Naive thymus-derived CD8-positive, alpha-beta T cell (primary cell): ENCODE measurements around the gene ERO1B. TPM values are rescaled to one million over a fixed set of nuclear protein-coding genes. Genes with fewer than 3 reads are reported as not detected.
"Not testable (repeated sequence)": the region's sequence is repeated elsewhere in the genome, so short reads cannot be mapped to it uniquely, and the experiment has no call there.

Source experiments
- ATAC-seq, 2 donors: fragments of 150-1000 bp; cut with Tn5 transposase in 1 of 2; sonication (Bioruptor Pico), chemical (Tn5 transposase) in 1 of 2; 1 replicate in 1 of 2; 2 replicates in 1 of 2; pipeline ENCODE4 v1.10.0; 2021; ENCODE audit warnings: mild to moderate bottlenecking in 2 of 2, moderate library complexity in 2 of 2
- POLR2A ChIA-PET: fragments of 350-600 bp; sonication (Branson Sonifier 250); formaldehyde crosslinking; loops from one replicate; lab custom pipeline; 2021; ENCODE audit warnings: antibody characterized with exemption; lab: Charles Lee
- DNase-seq, 10 donors: peaks; one replicate each; pipeline versions ENCODE4 v3.0.0 to v3.0.0-alpha.2; 2020 to 2022
- H3K27ac Mint-ChIP-seq, 10 donors: one replicate each; pipeline ENCODE4 v1.8.0; 2020 to 2022; ENCODE audit warnings: mild to moderate bottlenecking in 10 of 10, mixed read lengths in 10 of 10, moderate library complexity in 4 of 10, inconsistent platforms in 1 of 10
- H3K27me3 Mint-ChIP-seq, 5 donors: one replicate each; pipeline ENCODE4 v1.8.0; 2021 to 2022; ENCODE audit warnings: mixed read lengths in 5 of 5
- H3K36me3 Mint-ChIP-seq, 3 donors: one replicate each; pipeline ENCODE4 v1.8.0; 2020 to 2022; ENCODE audit warnings: mixed read lengths in 3 of 3, mild to moderate bottlenecking in 2 of 3, inconsistent platforms in 1 of 3
- H3K4me1 Mint-ChIP-seq, 4 donors: one replicate each; pipeline ENCODE4 v1.8.0; 2021 to 2022; ENCODE audit warnings: mixed read lengths in 4 of 4
- H3K4me3 Mint-ChIP-seq, 10 donors: one replicate each; pipeline ENCODE4 v1.8.0; 2020 to 2022; ENCODE audit warnings: mild to moderate bottlenecking in 10 of 10, mixed read lengths in 10 of 10, moderate library complexity in 6 of 10, inconsistent platforms in 1 of 10
- H3K9me3 Mint-ChIP-seq, 9 donors: one replicate each; pipeline ENCODE4 v1.8.0; 2020 to 2022; ENCODE audit warnings: mixed read lengths in 9 of 9, mild to moderate bottlenecking in 3 of 9, inconsistent platforms in 1 of 9, moderate library complexity in 1 of 9
- polyA plus RNA-seq, 3 donors: library from polyadenylated mRNA; unstranded; fragments of 300-500 nt; fragmentation: Illumina TruSeq; gene quantifications; one replicate each; pipeline ENCODE4 v1.2.3, GENCODE V29; 2021
- total RNA-seq, 8 experiments: library from RNA in 2 of 8; stranded (reverse) in 2 of 8; gene quantifications; one replicate each; pipeline ENCODE4 v1.2.3 and lab custom pipeline; 2021 to 2026

The ERO1B gene, protein sequence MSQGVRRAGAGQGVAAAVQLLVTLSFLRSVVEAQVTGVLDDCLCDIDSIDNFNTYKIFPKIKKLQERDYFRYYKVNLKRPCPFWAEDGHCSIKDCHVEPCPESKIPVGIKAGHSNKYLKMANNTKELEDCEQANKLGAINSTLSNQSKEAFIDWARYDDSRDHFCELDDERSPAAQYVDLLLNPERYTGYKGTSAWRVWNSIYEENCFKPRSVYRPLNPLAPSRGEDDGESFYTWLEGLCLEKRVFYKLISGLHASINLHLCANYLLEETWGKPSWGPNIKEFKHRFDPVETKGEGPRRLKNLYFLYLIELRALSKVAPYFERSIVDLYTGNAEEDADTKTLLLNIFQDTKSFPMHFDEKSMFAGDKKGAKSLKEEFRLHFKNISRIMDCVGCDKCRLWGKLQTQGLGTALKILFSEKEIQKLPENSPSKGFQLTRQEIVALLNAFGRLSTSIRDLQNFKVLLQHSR
- total RNA-seq (10 to 100 TPM; 21.2 to 25.3 TPM), polyA plus RNA-seq (1 to 10 TPM; 1.9 to 3.2 (median 2.3) TPM), total RNA-seq (lab: John Stamatoyannopoulos, UW) (8.3 to 38.8 (median 34.2) reads per million in 6 experiments)

GRCh38 chr1:236281654-236282424 is at the start of gene ERO1B:
Gene ERO1B, minus strand, starts transcription at chr1:236281958. Its CDS starts 175 bp downstream, at chr1:236281783.
- Mint-ChIP-seq H3K27ac (peak within 1 kb of the TSS; percentile 15 to 97 (median 94)), H3K9me3 (no peaks in the 10 kb centered on the region), H3K27me3 (no peaks in the 10 kb centered on the region), H3K4me1 (peaks cover 21 to 59% (median 50%) of the 10 kb centered on the region in 4 donors), H3K36me3 (no peaks in the 10 kb centered on the region), H3K4me3 (peak within 1 kb of the TSS; percentile 87 to 98 (median 96))
- peak; percentile 93 to 94 for ATAC-seq
- DNase-seq: peak; percentile 93 to 99 (median 97)
- POLR2A ChIA-PET: interaction anchor here (0.5 to 1.7 kb wide), 4 partner anchors 12 to 644 kb away, joined by 3 to 5 read pairs (median 4); no protein-coding TSS in a partner anchor

DNA sequence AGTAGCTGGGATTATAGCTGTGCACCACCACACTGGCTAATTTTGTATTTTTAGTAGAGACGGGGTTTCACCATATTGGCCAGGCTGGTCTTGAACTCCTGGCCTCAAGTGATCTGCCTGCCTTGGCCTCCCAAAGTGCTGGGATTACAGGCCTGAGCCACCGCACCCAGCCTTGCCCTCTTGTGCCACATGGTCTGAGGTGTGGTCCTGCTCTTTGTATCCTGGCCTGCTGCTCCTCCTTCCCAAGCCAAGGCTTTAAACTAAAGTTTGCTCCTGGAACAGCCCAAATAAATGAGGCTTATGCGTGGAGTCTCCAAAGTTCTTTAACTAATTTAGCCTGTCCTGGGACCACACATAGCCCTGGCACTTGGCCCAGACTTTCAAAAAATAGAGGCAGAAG is 49.7 kb upstream of the ERO1B start:
- H3K27me3 Mint-ChIP-seq, ATAC-seq, H3K36me3 Mint-ChIP-seq, H3K9me3 Mint-ChIP-seq, H3K4me1 Mint-ChIP-seq, POLR2A ChIA-PET, DNase-seq, H3K27ac Mint-ChIP-seq, H3K4me3 Mint-ChIP-seq: not testable (repeated sequence)

DNA sequence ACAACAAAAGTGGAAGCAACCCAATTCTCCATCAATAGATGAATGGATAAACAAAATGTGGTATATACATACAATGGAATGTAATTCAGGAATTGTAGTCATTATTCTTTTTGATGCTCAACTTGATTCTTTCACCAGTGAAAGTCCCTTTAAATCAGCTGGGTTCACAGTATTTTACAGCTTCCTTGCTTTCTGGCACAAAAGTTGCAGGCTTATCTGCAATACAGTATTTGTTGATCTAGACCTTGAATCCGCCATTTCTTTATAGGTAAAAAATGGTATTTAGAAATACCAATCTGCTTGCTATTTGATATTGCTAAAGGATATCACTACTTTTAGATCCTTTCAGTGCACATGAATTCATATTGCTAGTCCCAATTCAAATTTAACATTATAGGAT is 44.7 kb upstream of the ERO1B start:
- ATAC-seq: no peak
- Mint-ChIP-seq H3K27me3 (peaks cover 0 to 10% (median 1%) of the 10 kb centered on the region in 5 donors), H3K27ac (no peak overlapping the region), H3K4me3 (no peak overlapping the region), H3K4me1 (no peaks in the 10 kb centered on the region), H3K9me3 (peaks cover 9 to 30% (median 27%) of the 10 kb centered on the region in 9 donors), H3K36me3 (peaks cover 0 to 28% (median 15%) of the 10 kb centered on the region in 3 donors)
- POLR2A ChIA-PET: no interaction called here
- no peak for DNase-seq

GRCh38 chr1:236325567-236325966 is 43.8 kb upstream of the ERO1B start:
- Mint-ChIP-seq H3K9me3 (peaks cover 14 to 39% (median 33%) of the 10 kb centered on the region in 9 donors), H3K36me3 (peaks cover 0 to 36% (median 22%) of the 10 kb centered on the region in 3 donors), H3K4me3 (no peak overlapping the region), H3K27me3 (peaks cover 1 to 15% (median 2%) of the 10 kb centered on the region in 5 donors), H3K27ac (no peak overlapping the region), H3K4me1 (no peaks in the 10 kb centered on the region)
- no peak for DNase-seq
- ATAC-seq: no peak
- POLR2A ChIA-PET: no interaction called here

- Mint-ChIP-seq H3K36me3 (peaks cover 0 to 36% (median 22%) of the 10 kb centered on the region in 3 donors), H3K4me3 (no peak overlapping the region), H3K27me3 (peaks cover 1 to 15% (median 2%) of the 10 kb centered on the region in 5 donors), H3K9me3 (peaks cover 14 to 42% (median 33%) of the 10 kb centered on the region in 9 donors), H3K27ac (no peak overlapping the region), H3K4me1 (no peaks in the 10 kb centered on the region)
- ATAC-seq (no peak), DNase-seq (no peak)
- POLR2A ChIA-PET: interaction anchor here (0.6 kb wide), 1 partner anchor 12 kb away, joined by 3 read pairs; no protein-coding TSS in a partner anchor
Observed at GRCh38 chr1:236323819-236324411, 42.2 kb upstream of the ERO1B start.

DNA sequence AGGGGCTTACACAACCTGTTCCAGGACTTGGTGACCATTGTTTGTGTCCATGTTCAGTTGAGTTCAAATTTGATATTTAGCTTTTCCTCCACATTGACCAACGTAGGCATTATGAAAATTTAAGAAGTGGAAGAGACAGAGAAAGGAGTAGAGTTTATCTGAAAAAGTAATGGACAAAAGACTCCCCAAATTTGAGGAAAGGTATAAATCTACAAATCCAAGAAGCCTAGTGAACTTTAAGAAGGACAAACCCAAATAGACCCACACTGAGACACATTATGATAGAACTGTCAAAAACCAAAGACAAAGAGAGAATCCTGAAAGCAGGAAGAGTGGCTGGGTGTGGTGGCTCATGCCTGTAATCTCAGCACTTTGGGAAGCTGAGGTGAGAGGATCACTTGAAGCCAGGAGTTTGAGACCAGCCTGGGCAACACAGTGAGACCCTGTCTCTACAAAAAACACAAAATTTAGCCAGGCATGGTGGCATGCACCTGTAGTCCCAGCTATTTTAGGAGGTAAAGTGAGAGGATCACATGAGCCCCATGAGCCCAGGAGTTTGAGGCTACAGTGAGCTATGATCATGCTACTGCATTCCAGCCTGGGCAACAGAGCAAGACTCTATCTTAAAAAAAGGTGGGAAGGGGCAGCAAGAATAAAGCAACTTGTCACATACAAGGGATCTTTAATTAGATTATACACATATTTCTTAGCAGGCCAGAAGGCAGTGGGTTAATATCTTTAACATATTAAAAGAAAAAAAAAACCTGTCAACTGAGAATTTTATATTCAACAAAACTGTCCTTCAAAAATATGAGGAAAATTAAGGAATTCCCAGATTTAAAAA is 41.0 kb upstream of the ERO1B start:
- Mint-ChIP-seq H3K27ac (no peak overlapping the region), H3K27me3 (peaks cover 1 to 15% (median 2%) of the 10 kb centered on the region in 5 donors), H3K9me3 (peaks cover 14 to 42% (median 33%) of the 10 kb centered on the region in 9 donors), H3K36me3 (peaks cover 0 to 36% (median 22%) of the 10 kb centered on the region in 3 donors), H3K4me3 (no peak overlapping the region), H3K4me1 (no peaks in the 10 kb centered on the region)
- no peak for ATAC-seq
- no peak for DNase-seq
- POLR2A ChIA-PET: interaction anchor here (0.6 kb wide), 1 partner anchor 11 kb away, joined by 3 read pairs; no protein-coding TSS in a partner anchor

- peaks cover 2 to 15% (median 3%) of the 10 kb centered on the region in 5 donors for H3K27me3 Mint-ChIP-seq
- H3K4me1 Mint-ChIP-seq: no peaks in the 10 kb centered on the region
- no peak overlapping the region for H3K27ac Mint-ChIP-seq
- peaks cover 14 to 42% (median 33%) of the 10 kb centered on the region in 9 donors for H3K9me3 Mint-ChIP-seq
- H3K4me3 Mint-ChIP-seq: no peak overlapping the region
- DNase-seq: no peak
- POLR2A ChIA-PET: no interaction called here
- ATAC-seq: no peak
- H3K36me3 Mint-ChIP-seq: peaks cover 0 to 36% (median 22%) of the 10 kb centered on the region in 3 donors
Observed at GRCh38 chr1:236321101-236321500, 39.3 kb upstream of the ERO1B start.

DNA sequence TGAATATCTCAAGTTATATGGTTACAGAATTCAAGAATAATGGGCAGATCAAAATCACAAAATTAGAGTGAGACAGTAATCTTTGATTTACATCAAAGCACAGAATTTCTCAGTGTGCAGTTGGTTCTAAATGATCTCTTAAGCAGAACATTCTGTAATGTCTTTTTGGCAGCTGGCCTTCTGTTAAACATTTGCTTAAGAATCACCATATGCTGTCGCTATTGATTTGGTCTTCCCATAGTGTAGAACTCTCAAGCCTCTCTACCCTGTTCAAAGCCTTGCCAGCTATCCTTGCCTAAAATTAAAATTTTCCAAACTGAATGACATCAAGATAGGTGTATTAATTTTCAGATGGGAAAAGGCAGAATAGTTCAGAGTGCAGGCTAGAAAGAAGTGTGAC is 38.9 kb upstream of the ERO1B start:
- POLR2A ChIA-PET: no interaction called here
- Mint-ChIP-seq H3K27ac (no peak overlapping the region), H3K9me3 (peaks cover 14 to 42% (median 33%) of the 10 kb centered on the region in 9 donors), H3K27me3 (peaks cover 2 to 18% (median 3%) of the 10 kb centered on the region in 5 donors), H3K36me3 (peaks cover 0 to 36% (median 22%) of the 10 kb centered on the region in 3 donors), H3K4me1 (no peaks in the 10 kb centered on the region), H3K4me3 (no peak overlapping the region)
- no peak for ATAC-seq
- no peak for DNase-seq

DNA sequence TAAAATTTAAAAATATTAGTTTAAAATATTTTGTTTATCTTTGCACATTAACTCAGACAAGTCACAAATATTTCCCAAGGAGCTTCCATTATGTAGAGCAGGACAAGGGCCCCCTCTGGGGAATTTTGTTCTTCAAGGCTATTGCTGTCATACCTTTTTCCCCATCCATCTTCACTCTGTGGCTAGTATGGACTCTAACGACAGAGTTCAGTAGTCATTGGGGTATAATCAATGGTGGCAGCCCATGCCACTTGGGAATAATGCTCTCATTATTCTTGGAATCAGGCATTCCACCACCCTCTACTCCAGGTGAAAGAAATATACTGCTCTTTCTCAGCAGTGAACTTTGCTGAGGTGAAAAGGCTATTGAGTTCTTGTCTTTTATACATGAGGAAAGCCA is 38.5 kb upstream of the ERO1B start:
- peaks cover 2 to 22% (median 3%) of the 10 kb centered on the region in 5 donors for H3K27me3 Mint-ChIP-seq
- H3K27ac Mint-ChIP-seq: no peak overlapping the region
- peaks cover 0 to 36% (median 22%) of the 10 kb centered on the region in 3 donors for H3K36me3 Mint-ChIP-seq
- POLR2A ChIA-PET: no interaction called here
- no peak for DNase-seq
- H3K4me3 Mint-ChIP-seq: no peak overlapping the region
- no peaks in the 10 kb centered on the region for H3K4me1 Mint-ChIP-seq
- peaks cover 14 to 42% (median 33%) of the 10 kb centered on the region in 9 donors for H3K9me3 Mint-ChIP-seq
- ATAC-seq: no peak

GRCh38 chr1:236316437-236316836 is 34.7 kb upstream of the ERO1B start:
- Mint-ChIP-seq H3K27ac (no peak overlapping the region), H3K4me3 (no peak overlapping the region)

DNA sequence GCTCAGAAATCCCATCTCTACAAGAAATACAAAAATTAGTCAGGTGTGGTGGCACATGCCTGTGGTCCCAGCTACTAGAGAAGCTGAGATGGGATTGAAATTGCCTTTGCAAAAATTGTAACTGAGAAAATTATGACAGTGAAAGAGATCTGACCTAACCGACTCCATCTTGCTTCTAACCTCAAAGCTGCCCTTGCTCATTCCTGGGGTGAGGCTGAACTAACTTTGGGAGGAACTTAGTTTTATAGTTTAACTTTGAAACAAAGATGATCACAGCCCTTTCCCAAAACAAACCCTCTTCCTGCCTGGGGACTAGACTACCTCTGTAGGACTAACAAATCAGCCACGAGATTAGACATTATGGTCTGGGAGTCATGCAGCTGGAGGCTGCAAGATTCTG is 33.8 kb upstream of the ERO1B start:
- H3K27me3 Mint-ChIP-seq: peaks cover 0 to 12% (median 2%) of the 10 kb centered on the region in 5 donors
- H3K9me3 Mint-ChIP-seq: peaks cover 0 to 3% (median 0%) of the 10 kb centered on the region in 9 donors
- no peak for ATAC-seq
- no peak overlapping the region for H3K4me3 Mint-ChIP-seq
- no peak for DNase-seq
- POLR2A ChIA-PET: no interaction called here
- H3K4me1 Mint-ChIP-seq: no peaks in the 10 kb centered on the region
- no peaks in the 10 kb centered on the region for H3K36me3 Mint-ChIP-seq
- H3K27ac Mint-ChIP-seq: no peak overlapping the region

More at GRCh38 chr1:236316437-236316836, 34.7 kb upstream of the ERO1B start:
- ATAC-seq (no peak), DNase-seq (no peak)
- H3K9me3 Mint-ChIP-seq: peaks cover 0 to 12% (median 6%) of the 10 kb centered on the region in 9 donors
- no peaks in the 10 kb centered on the region for H3K4me1 Mint-ChIP-seq
- POLR2A ChIA-PET: no interaction called here
- peaks cover 2 to 22% (median 3%) of the 10 kb centered on the region in 5 donors for H3K27me3 Mint-ChIP-seq
- peaks cover 0 to 8% (median 7%) of the 10 kb centered on the region in 3 donors for H3K36me3 Mint-ChIP-seq
